ENCODE data around the gene TRABD2B. TPM values are rescaled to one million over a fixed set of nuclear protein-coding genes. Genes with fewer than 3 reads are reported as not detected.

Gene TRABD2B
- total RNA-seq, 1 experiment from 2014 or later = 0.05 TPM

GRCh38 chr1:47769295-47769694 is 227.9 kb downstream of the TRABD2B start:
- H3K9me3 ChIP-seq (ENCODE audit: control insufficient read depth in 1 of 2, insufficient read depth in 1 of 2, low read depth in 1 of 2, low read length in 2 of 2) = no peaks in the 10 kb centered on the region
- no peak overlapping the region for H3K4me2 ChIP-seq (ENCODE audit: low read length)
- POLR2A ChIA-PET = no interaction called here
- H3K4me1 ChIP-seq (ENCODE audit: control insufficient read depth in 1 of 2, insufficient read depth in 2 of 2, low read length in 2 of 2) = no peaks in the 10 kb centered on the region
- no peak for ATAC-seq
- H4K20me1 ChIP-seq (ENCODE audit: insufficient read depth) = no peaks in the 10 kb centered on the region
- no peak for DNase-seq (ENCODE audit: low read depth, low spot score)
- no peak overlapping the region for H3K4me3 ChIP-seq (replicated peaks in 1 of 2; ENCODE audit: low read depth in 1 of 2, low read length in 2 of 2)
- CTCF ChIA-PET = no interaction called here
- no peaks in the 10 kb centered on the region for H3K9me2 ChIP-seq (ENCODE audit: insufficient read depth)
- TF ChIP-seq MAX (IDR thresholded peaks at IDR 0.05) (no peak), RAD21 (IDR thresholded peaks at IDR 0.05; ENCODE audit: low read depth) (no peak), ZNF274 (IDR thresholded peaks at IDR 0.05; ENCODE audit: low read depth, low read length) (no peak), POLR2AphosphoS5 (IDR thresholded peaks at IDR 0.05; ENCODE audit: low read depth, low read length) (no peak), ZFX (IDR thresholded peaks at IDR 0.05) (no peak), EZH2phosphoT487 (IDR thresholded peaks at IDR 0.05; ENCODE audit: borderline replicate concordance) (no peak), SIN3A (IDR thresholded peaks at IDR 0.05; ENCODE audit: low read depth) (no peak), REST (IDR thresholded peaks at IDR 0.05; ENCODE audit: low read depth) (no peak), ATF3 (IDR thresholded peaks at IDR 0.05) (no peak), ELF1 (IDR thresholded peaks at IDR 0.05; ENCODE audit: borderline replicate concordance, low read depth) (no peak), EGR1 (IDR thresholded peaks at IDR 0.05; ENCODE audit: low read depth) (no peak), EZH2 (IDR thresholded peaks at IDR 0.05) (no peak), SRF (IDR thresholded peaks at IDR 0.05; ENCODE audit: low read depth) (no peak), TCF7L2 (IDR thresholded peaks at IDR 0.05; ENCODE audit: borderline replicate concordance, extremely low read depth, insufficient read depth, insufficient read length) (no peak)
- no peak overlapping the region for H2AFZ ChIP-seq (ENCODE audit: low read depth, low read length, poor library complexity, severe bottlenecking)
- BruUV-seq (replicated peaks) = no TSS peak
- H3K27ac ChIP-seq (ENCODE audit: low read depth, low read length) = no peak overlapping the region
- H3K79me2 ChIP-seq (ENCODE audit: insufficient read depth, low read length) = no peaks in the 10 kb centered on the region
- RAD21 ChIA-PET (ENCODE audit: low non-redundant PET in 1 of 2, low total read pairs in 2 of 2, uncharacterized antibody in 2 of 2, unreplicated experiment in 2 of 2) = no interaction called here
- H3K36me3 ChIP-seq (ENCODE audit: control insufficient read depth in 1 of 2, insufficient read depth in 2 of 2, low read length in 2 of 2) = no peaks in the 10 kb centered on the region
- H3K9ac ChIP-seq (ENCODE audit: low read length) = no peak overlapping the region
- intact Hi-C loops (cut with micrococcal nuclease) = no loop called here
- no peaks in the 10 kb centered on the region for H3K27me3 ChIP-seq (ENCODE audit: insufficient read depth, low read length)

Measured in HCT116 (cell line).